ENCODE measurements around the gene LTB4R.
"Not testable (repeated sequence)": the region's sequence is repeated elsewhere in the genome, so short reads cannot be mapped to it uniquely, and the experiment has no call there.

Gene LTB4R

DNA sequence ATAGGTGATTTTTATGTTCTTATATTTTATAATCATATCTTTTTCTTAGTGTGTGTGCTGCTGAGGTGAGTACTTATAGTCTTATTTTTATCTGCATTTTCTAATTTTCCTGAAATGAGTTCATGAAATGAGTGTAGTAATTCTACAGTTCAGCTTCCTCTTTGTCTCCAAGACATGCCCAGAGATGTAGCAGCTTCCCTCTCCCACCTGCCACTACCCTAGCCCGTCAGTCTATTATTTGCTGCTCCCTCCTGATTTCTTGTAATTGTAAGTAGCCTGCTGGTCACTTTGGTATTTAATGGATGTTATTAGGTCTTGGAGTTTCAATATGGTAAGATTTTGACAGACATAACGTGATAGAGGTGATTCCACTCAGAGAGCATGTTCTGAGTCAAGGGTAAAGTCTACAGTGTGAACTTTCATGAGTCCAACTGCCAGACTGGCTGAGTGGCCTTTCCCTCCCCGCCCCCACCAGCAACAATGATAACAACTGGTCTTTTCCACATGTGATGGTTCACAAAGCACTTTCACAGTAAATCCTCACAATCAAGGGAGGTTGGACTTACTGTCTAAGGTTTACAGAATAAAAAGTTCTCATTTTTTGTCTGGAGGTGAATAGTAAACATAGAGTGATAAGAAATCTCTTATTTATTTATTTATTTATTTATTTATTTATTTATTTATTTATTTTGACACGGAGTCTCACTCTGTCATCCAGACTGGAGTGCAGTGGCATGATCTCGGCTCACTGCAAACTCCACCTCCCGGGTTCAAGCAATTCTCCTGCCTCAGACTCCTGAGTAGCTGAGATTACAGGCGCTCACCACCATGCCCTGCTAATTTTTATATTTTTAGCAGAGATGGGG is 32.7 kb downstream of the LTB4R start:
- DNase-seq (ENCODE audit: low read depth), result no peak

DNA sequence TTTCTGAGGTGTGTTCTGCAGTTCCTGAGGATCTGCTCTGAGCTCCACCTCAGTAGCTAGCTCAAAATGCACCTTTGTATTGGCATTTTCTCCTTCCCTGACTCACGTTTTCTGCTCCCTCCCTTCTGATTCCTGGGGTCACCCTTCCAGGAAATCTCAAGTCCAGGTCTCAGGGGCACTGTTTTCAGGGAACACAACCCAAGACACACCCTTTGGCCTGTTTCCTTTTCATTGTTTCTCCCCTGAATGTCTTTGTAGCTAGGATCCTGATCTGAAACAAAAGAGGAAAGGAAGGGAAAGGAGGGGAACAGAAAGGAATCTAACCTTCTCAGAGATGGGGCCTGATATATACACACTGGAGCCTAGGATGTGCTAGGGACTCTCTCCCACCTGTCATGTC is 35.8 kb downstream of the LTB4R start:
- DNase-seq (ENCODE audit: low read depth), result no peak

DNA sequence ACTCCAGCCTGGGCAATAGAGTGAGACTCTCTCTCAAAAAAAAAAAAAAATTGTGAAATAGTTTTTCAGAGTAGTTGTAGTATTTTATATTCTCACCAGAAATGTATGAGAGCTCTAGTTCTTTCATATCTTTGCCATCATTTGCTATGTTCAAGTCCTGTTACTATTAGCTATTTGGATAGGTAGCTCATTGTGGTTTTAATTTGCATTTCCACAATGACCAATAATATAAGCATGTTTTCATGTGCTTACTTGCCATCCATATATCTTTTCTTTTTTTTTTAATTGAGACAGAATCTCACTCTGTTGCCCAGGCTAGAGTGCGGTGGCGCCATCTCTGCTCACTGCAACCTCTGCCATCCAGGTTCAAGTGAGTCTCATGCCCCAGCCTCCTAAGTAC is 36.9 kb downstream of the LTB4R start:
- DNase-seq (ENCODE audit: low read depth), result no peak

DNA sequence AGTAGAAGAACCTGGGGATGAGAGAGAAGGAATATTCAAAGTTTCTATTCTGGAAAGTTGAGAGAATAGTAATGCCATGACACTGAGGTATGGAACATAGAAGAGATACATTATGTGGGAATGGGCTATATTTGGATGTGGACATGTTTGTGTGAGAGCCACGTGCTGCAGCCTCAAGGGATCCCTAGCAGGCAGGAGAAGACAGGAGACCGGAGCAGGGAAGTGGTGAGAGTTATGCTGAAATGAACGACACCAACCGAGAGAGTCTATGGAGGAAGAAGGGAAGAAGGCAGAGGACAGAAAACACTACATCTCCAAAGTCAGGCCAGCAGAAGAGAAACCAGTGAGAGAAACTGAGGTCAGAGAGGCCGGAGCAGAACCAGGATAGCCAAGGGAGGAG is 38.4 kb downstream of the LTB4R start:
- no peak for DNase-seq (ENCODE audit: low read depth)

DNA sequence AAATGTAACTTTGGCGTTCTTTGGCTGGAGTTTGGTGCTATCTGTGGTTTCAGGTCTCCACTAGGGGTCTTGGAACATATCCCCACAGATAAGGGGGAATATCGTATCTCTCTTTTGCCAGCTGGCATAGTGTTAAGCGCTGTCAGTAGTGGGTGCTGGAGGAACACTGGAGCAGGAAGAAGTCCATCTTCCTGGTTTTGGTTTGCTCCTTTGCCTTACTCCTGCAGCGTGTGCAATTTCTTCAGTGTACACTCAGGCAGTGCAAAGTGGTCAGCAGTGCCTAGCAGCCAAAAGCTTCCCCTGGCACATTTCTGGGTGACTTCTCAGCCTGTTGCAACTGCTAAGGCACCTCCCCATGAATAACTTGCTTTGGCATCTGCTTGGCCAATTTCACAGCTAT is 40.2 kb downstream of the LTB4R start:
- no peak for DNase-seq (ENCODE audit: low read depth)

DNA sequence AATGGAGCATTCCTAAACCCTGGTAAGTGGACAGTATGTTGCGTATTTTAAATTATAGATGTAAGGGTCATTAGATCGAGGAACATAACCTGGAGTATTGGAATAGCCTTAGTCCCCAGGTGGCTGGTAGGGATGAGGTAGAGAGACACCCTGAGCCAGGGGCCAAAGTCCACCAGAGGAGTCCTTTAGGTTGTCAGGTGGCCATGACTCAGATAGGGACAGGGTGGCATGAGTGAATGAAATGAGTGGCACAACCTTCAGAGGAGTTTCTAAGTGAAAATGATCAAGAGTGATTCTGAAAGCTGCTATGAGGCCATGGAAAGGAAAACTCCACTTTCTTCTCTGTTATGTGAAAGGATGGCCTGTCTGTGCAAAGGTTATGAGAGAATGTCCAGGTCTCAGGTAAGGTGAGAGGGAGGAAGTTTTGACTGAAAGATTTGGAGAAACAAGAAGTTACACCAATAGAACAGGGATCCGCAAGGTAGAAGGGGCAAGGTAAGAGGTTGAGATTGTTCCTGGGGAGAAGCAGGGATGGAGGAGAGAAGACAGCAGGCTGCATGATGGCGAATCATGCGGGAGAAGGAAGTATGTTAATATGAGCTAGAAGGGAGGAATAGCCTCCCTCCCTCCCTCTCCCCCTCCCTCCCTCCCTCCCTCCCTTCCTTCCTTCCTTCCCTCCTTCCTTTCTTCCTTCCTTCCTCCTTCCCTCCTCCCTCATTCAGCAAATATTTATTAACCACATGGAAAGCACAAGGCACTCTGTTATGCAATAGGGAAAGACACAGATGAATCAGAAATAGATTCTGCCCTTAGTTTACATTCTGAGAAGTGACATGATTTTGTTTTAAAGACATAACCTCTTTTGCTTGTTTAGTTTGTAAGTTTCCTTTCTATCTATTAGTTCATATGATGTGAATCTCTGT is 42.5 kb downstream of the LTB4R start:
- DNase-seq (ENCODE audit: low read depth), result no peak

DNA sequence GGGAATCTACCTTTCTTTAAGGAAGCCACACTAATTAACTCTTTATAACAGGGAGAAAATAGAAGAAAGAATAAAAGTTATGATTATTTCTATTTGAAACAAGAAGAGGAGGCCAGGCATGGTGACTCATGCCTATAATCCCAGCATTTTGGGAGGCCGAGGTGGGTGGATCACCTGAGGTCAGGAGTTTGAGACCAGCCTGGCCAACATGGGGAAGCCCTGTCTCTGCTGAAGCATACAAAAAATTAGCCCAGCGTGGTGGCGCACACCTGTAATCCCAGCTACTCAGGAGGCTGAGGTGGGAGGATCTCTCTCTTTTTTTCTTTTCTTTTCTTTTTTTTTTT is 43.2 kb downstream of the LTB4R start:
- DNase-seq (ENCODE audit: low read depth), result not testable (repeated sequence)

DNA sequence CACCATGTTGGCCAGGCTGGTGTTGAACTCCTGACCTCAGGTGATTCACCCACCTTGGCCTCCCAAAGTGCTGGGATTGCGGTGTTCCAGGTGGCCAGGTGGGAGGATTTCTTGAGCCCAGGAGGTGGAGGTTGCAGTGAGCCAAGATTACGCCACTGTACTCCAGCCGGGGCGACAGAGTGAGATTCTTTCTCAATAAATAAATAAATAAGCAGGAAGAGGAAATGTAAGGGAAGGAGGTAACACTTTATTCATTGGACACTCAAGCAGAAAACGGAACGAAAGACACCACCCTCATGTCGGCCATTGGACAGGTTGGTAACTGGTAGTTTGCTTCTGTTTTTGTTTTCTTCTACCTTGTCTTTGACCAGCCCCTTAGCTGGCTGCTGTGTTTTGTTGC is 43.7 kb downstream of the LTB4R start:
- DNase-seq (ENCODE audit: low read depth), result no peak

DNA sequence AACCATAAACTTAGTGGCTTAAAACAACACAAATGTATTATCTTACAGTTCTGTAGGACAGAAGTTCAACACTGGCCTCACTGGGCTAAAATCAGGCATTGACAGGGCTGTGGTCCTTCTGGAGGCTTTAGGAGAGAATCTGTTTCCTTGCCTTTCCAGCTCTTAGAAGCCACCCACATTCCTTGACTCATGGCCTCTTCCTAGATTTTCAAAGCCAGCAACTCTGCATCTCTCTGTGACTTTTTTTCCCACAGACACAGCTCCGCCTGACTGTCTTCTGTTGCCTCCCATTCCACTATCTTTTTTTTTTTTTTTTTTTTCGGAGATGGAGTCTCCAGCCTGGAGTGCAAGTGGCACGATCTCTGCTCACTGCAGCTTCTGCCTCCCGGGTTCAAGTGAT is 44.9 kb downstream of the LTB4R start:
- DNase-seq (ENCODE audit: low read depth), result no peak

DNA sequence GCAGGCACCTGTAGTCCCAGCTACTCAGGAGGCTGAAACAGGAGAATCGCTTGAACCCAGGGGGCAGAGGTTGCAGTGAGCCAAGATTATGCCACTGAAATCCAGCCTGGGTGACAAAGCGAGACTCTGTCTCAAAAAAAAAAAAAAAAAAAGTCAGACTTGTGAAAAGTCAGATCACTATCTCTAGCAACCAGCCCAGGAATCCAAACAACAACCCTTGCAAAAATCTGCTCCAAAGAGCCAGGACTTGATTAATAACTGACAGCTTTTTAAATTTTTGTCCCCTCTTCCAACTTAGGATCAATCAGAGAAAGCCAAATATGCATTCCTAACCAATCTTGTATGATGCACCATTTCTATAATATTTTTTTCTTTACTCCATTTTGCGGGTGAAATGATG is 49.0 kb downstream of the LTB4R start:
- DNase-seq (ENCODE audit: low read depth), result no peak

DNA sequence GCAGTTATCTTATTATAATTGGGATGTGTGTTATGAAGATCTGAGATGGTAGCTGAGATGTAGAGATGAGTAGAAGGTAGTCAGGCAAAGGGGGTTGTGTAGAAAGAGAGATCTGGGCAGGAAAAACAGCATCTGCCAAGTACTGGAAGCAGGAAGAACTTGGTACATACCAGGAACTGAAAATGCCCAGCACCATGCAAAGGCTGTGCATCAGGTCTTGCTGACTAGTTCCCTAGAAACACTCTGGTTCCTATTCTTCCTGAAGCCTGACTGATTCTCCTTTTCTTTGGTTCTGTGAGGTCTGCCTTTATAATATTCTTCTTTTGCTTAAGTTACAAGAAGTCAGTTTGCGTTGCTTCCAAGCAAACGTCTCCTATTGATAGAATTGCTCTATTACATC is 50.0 kb downstream of the LTB4R start:
- DNase-seq (ENCODE audit: low read depth), result no peak

DNA sequence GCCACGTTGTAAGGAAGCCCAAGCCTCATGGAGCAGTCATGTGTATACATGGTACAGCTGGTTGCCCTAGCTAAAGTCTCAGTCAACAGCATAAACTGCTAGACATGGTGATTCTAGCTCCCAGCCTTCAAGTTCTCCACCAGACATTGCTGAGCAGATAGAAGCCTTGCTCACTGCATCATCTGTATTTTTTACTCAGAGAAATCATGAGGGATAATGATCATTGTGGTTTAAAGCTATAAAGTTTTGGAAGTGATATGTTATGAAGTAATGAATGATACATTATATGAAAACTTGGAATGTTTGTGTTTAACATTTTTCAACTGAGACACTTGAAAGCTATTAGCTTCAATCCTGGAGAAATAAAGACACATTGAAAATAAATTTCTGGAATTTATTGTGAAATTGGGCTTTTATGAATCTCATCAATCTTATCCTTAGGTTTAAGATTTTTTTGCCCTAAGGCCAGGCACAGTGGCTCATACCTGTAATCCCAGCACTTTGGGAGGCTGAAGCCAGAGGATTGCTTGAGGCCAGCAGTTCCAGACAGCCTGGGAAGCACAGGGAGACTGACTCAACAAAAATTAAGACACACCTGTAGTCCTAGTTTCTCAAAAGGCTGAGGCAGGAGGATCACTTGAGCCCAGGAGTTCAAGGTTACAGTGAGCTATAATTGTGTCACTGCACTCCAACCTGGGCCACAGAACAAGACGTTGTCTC is 51.1 kb downstream of the LTB4R start:
- no peak for DNase-seq (ENCODE audit: low read depth)

DNA sequence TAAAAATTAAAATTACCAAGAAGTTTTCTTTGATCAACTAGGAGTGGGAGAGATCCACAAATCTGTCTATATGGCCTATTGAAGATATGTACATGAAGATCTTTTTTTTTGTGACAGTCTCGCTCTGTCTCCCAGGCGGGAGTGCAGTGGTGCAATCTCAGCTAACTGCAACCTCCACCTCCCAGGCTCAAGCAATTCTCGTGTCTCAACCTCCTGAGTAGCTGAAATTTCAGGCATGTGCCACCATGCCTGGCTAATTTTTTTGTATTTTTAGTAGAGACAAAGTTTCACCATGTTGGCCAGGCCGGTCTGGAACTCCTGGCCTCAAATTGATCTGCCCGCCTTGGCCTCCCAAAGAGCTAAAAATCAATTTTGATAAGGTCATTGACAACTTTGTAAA is 52.1 kb downstream of the LTB4R start:
- DNase-seq (ENCODE audit: low read depth), result no peak

DNA sequence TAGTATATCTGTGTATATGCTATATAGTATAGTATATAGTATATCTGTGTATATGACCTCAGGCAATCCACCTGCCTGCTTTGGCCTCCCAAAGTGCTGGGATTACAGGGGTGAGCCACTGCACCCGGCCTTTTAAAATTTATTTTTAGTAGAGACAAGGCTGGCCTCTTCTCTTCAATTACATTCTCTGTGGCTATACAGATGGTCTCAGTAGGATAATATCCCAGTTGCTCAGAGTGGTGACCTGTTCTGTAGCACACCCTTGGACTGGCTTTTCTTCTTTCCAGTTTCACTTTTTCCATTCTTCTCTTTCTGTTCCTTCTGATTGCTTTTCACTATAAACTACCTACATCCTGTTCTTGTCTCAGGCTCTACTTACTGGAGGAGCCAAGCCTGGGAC is 53.5 kb downstream of the LTB4R start:
- DNase-seq (ENCODE audit: low read depth), result no peak

DNA sequence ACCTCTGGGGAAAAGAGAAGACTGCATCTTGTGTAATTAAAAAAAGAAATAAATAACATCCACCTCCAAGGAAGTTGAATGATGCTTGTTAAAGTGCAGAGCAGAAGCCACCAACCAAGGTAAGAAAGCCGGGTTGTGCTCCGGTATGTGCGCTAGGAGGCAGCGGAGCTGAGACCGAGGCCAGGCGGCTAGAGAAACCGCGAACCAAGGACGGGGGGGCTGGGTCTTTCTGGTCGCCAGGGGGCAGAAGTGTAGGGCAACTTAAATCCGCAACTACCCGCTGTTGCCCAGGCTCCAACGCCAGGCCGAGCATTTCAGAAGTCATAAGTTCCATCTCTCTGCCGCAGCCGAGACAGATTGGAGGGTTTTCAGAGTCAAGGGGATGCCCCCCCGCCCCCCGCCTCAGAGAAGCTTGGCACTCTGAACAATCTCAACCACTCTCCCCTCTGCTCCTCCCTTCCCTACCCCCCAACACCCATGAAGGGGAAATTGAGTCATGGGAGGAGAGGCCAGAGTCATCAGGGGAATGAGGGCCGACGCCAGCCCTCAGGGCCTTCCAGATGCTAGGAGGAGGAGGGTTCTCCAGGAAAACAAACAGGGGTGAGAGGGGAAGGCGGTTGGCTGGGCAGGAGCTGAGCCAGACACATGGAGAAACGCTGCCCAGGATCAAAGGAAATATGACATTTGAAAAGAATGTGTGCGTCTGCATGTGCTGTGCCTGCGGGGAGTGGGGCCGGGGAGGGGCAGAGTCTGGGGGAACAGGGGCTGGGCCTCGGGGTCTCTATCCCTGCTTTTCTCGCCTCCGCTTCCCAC is 54.5 kb downstream of the LTB4R start:
- DNase-seq (ENCODE audit: low read depth), result peak; percentile 71

DNA sequence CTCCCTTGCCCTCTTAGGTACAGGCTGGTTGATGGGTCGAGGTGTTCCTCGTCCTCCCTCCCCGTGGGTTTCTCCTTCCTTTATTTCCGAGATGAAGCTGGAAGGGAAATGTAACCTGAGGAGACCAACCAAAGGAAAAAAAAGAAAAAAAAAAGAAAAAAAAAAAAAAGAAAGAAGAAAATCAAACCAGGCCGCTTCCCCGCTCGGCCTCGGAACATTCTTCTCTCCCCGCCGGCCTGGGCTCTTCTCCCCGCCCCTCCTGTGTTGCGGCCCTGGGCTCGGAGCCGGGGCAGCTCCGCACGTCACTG is 55.1 kb downstream of the LTB4R start:
- DNase-seq (ENCODE audit: low read depth), result no peak

DNA sequence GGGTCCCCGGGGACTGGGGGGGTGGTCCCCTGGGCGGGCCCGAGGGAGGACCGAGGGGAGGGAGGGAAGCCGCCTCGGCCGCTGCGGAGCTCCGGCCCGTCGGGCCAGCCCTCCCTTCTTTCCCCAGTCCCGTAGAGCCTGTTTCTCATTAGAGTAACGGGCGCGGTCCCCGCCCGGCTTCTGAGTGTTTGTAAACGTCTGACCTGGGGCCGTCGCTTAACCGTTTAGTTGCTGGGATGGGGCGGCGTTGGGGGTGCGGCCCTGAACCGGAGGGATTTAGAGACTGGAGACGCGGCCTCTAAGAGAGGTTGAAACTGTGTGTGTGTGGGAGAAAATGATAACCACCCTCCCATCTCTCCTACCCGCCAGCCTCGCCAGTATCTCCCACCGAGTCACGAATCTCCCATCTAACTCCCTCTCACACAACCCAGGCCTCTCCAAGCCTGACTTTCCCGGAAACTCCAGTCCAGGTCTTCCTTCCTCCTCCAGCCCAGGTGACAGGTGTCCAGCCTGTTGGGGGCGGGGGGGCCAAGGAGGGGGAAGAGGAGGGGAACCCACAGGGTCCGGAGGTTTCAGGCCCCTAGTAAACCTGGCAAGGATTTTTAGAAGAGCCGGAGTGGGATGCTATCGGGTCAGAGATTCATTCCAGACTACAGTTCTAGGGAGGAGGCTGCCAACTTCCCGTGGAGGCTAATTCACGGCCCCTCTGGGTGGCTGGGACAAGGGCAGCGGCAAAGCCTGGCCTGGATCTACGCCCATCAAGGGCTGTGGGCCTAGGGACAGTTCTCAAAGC is 55.6 kb downstream of the LTB4R start:
- DNase-seq (ENCODE audit: low read depth), result peak; percentile 18

Measured in activated T-cell treated with anti-CD3 and anti-CD28 coated beads for 48 hours (primary cell).